Activated naive CD8-positive, alpha-beta T cell treated with anti-CD3 and anti-CD28 coated beads, Interleukin-2, amount 50 U/mL, for 16 hours (primary cell): ENCODE data around the gene TSPAN16.
"Not testable (repeated sequence)": the region's sequence is repeated elsewhere in the genome, so short reads cannot be mapped to it uniquely, and the experiment has no call there.

Source experiments
- DNase-seq: peaks from one replicate; pipeline ENCODE4 v3.0.0-alpha.2; 2020; ENCODE audit warnings: low read depth, low spot score

The TSPAN16 gene

DNA sequence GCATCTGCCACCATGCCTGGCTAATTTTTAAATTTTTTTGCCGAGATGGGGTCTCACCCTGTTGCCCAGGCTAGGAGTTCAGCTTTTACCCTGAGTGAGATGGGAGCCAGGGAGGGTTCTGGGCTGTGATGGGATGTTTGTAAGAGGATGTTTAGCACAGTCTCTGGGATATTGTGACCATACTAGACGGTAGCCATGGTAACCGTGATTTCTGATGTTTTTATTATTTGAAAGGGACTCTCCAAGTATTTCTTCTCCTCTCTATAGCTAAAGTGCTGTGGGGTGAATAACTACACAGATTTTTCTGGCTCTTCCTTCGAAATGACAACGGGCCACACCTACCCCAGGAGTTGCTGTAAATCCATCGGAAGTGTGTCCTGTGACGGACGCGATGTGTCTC, 10.4 kb downstream of the TSPAN16 start:
- no peak for DNase-seq

GRCh38 chr19:11320278-11320995, 24.5 kb downstream of the TSPAN16 start:
- DNase-seq: not testable (repeated sequence)

- DNase-seq: no peak
Measured at GRCh38 chr19:11321191-11322126, 25.5 kb downstream of the TSPAN16 start.

- DNase-seq: no peak
Measured at GRCh38 chr19:11322269-11323024, 26.5 kb downstream of the TSPAN16 start.

GRCh38 chr19:11323601-11324078, 27.7 kb downstream of the TSPAN16 start:
- DNase-seq: no peak

DNA sequence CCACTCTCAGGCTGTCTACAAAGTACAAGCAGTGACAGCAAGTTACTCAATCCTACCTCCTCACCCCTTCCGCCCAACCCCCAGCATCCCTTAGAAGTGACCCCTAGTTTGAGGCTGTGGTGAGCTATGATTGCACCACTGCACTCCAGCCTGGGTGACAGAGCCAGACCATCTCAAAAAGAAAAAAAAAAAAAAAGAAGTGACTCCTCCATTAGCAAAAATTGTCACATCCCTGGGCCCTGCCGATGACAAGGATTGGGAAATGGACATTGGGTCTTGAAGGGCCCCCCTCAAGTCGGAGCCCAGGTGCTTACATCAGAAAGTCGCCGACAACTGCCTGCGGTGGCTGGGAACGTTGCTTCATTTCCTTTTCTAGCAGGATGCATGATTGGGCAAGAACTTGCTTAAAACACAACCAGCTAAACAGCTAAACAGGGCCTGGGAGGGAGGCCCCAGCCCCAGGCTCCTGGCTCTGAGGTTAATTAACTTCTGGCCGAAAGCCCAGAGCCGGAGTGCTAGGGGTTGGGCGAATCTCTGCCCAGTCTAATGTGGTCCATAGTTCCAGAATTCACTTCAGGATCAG, 28.2 kb downstream of the TSPAN16 start:
- DNase-seq: no peak

- DNase-seq: no peak
Measured at GRCh38 chr19:11324748-11325389, 28.9 kb downstream of the TSPAN16 start.

- no peak for DNase-seq
Measured at GRCh38 chr19:11325544-11325943, 29.6 kb downstream of the TSPAN16 start.

- DNase-seq: no peak
Measured at GRCh38 chr19:11330127-11330526, 34.2 kb downstream of the TSPAN16 start.

DNA sequence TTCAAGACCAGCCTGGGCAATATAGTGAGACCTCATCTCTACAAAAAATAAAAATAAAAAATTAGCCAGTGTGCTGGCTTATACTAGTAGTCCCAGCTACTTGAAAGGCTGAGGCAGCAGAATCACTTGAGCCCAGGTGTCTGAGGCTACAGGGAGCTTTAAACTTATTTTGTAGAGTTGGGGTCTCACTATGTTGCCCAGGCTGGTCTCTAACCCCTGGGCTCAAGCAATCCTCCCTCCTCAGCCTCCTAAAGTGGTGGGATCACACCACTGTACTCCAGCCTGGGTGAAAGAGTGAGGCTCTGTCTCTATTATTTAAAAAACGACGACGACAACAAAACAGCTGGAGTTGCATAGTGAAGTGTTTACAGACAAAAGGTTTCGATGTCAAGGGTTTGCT, 35.5 kb downstream of the TSPAN16 start:
- DNase-seq: no peak

DNA sequence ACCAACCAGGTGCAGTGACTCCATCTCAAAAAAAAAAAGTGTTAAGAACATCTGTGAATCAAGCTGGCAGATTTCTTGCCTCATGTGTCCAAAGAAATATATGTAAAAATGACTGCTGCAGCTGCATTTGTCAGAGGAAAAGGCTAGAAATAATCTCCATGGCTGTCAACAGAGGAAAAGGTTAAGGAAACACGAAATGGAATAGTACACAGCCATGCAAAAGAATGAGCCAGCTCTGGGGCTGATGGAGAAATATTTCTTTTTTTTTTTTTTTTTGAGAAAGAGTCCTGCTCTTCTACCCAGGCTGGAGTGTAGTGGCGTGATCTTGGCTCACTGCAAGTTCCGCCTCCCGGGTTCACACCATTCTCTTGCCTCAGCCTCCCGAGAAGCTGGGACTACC, 36.9 kb downstream of the TSPAN16 start:
- no peak for DNase-seq

DNA sequence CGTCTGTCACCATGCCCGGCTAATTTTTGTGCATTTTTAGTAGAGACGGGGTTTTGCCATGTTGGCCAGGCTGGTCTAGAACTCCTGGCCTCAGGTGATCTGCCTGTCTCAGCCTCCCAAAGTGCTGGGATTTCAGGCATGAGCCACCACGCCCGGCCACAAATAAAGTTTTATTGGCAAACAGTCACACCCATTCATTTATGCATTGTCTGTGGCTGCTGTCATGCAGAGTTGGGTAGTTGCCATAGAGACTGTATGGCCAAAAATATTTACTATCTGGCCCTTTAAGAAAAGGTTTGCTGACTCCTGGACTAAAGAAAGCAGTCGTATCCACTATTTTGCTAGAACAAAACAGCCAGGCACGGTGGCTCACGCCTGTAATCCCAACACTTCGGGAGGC, 37.9 kb downstream of the TSPAN16 start:
- DNase-seq: not testable (repeated sequence)

DNA sequence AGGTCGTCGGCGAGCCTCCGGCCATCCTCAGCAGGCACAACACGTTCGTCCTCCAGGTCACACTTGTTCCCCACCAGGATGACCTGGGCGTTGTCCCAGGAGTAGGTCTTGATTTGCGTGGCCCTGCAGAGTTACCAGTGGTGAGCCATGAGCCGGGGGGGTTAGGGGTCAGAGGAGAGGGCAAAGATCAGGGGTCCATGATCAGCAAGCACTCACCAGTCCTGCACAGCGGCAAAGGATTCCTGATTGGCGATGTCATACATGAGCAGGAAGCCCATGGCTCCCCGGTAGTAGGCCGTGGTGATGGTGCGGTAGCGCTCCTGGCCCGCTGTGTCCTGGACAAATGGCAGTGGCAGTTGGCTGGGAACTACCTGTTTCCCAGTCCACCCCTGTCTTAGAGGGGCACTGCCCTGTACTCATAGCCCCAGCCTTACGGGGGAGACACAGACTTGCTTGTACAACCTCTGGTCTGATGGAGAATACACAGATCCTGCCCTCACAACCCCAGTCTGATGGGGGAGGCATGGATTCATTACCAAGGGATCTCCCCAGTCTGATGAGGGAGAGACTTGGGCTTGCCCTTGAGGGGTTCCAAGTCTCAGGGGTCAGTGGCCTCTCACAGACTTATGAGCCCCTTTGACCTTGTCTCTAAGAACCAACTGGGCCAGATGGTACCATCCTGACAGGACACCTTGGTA, 39.6 kb downstream of the TSPAN16 start:
- DNase-seq: no peak

- DNase-seq: no peak
Measured at GRCh38 chr19:11337080-11337479, 41.1 kb downstream of the TSPAN16 start.

- no peak for DNase-seq
Measured at GRCh38 chr19:11338121-11338520, 42.2 kb downstream of the TSPAN16 start.

DNA sequence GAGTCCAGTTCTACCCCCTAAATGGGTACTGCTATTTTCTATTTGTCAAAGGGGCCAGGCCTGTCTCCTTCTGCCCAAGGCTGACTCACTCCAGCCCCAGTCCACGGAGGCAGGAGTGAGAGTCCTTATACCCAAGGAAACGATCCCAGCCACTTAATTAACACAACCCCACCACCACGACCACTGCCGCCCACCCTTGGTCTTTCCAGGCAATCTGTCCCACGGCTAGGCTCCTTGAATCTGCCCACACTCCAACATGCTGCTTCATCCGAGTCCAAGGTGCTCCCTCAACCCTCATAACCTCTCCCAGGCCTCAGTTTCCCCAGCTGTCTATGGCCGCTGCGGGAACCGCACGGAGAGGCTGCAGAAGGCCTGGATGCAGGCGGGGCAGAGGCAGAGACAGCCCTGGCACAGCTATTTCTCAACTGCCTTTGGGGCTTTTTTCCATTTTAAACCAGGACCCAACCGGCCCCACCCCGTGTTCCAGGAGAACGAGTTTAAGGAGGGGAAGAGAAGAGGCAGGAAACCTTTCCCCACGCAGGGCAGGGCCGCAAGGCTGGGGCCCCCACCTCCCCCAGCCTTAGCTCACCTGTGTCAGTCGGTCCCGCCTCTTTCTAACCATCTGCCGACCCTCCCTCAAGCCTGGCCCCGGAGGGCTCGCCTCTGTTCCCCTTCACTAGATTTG, 42.8 kb downstream of the TSPAN16 start:
- DNase-seq: no peak

DNA sequence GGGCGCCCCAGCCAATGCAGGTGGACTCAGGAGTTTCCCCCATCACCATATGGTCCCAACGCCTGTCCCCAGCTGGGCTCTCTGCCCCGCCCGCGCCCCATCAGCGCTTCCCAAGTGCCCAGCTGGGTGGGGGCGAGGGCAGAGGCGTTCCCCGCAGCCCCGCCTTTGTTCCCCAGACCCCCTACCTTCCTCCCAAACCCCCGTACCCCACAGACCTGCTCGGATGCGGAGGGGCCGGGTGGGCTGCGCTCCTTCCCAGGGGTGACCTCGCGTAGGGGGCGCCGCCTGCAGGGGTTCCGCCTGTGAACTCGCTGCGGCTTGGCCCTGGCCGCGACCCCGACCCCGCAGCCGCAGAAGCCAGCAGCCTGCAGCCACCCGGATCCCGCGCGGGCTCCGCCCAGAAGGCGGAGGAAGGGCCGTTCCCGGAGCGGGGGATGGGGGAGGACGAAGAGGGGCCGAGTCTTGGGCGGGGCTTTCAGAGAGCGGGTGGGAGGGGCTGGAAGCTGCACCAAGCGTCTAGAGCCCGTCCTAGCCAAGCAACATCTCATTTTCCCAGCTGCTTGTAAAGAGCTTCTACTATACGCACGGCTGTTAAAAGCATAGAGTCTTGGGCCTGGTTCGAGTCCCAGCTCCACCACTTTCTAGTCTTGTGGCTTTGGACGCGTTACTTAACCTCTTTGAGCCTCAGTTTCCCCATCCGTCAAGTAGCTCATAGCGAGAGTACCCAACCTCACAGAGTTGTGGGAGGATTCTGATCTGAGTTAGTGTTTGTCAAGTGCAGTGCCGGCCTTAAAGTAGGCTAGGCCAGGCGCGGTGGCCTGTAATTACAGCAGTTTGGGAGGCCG, 43.5 kb downstream of the TSPAN16 start, which contains the start of gene RAB3D:
Gene RAB3D (minus strand): TSS at position 404 of the 845 bp plus-strand sequence. CDS start 2,258 bp downstream, outside the sequence.
- peak; percentile 50 for DNase-seq

DNA sequence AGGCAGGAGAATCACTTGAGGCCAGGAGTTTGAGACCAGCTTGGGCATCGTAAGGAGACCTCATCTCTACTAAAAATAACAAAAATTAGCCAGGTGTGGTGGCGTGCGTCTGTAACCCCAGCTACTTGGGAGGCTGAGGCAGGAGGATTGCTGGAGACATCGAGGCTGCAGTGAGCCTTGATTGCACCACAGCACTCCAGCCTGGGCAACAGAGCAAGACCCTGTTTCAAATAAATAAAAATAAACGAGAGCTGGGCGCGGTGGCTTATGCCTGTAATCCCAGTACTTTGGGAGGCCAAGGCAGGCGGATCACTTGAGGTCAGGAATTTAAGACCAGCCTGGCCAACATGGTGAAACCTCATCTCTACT, 44.1 kb downstream of the TSPAN16 start:
- DNase-seq: not testable (repeated sequence)

GRCh38 chr19:11342429-11342828, 46.5 kb downstream of the TSPAN16 start:
- DNase-seq: no peak
